Measurements from ENCODE around the gene CD47.

DNA sequence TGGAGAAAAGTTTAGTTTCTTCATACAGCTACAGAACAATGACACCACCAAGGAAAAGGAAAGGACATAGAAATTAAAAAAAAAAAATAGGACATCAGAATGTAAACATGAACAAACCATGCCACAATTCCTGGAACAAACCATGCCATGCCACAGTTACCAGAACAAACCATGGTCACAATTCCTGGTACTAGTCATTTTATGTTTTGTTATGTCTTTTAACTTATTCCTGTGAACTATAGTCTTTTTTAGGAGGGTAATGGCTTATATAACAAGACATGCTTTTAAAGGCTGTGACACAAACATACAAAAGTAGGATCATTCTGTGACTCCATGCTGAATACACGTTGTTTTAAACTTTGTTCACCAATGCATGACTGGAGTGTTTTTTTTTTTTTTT is 42.8 kb downstream of the CD47 start:
- TF ChIP-seq POLR2AphosphoS5 (IDR thresholded peaks at IDR 0.05; ENCODE audit: low read depth, low read length): no peak
- TF ChIP-seq SP1 (IDR thresholded peaks at IDR 0.05; ENCODE audit: low read depth): no peak
- TF ChIP-seq, protein P1, sequence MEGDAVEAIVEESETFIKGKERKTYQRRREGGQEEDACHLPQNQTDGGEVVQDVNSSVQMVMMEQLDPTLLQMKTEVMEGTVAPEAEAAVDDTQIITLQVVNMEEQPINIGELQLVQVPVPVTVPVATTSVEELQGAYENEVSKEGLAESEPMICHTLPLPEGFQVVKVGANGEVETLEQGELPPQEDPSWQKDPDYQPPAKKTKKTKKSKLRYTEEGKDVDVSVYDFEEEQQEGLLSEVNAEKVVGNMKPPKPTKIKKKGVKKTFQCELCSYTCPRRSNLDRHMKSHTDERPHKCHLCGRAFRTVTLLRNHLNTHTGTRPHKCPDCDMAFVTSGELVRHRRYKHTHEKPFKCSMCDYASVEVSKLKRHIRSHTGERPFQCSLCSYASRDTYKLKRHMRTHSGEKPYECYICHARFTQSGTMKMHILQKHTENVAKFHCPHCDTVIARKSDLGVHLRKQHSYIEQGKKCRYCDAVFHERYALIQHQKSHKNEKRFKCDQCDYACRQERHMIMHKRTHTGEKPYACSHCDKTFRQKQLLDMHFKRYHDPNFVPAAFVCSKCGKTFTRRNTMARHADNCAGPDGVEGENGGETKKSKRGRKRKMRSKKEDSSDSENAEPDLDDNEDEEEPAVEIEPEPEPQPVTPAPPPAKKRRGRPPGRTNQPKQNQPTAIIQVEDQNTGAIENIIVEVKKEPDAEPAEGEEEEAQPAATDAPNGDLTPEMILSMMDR (IDR thresholded peaks at IDR 0.05 in 2 of 3, conservative IDR thresholded peaks at IDR 0.05 in 1 of 3; ENCODE audit: borderline replicate concordance in 1 of 3, insufficient read depth in 1 of 3, low read depth in 2 of 3, low read length in 2 of 3): no peak
- TF ChIP-seq, protein P2, sequence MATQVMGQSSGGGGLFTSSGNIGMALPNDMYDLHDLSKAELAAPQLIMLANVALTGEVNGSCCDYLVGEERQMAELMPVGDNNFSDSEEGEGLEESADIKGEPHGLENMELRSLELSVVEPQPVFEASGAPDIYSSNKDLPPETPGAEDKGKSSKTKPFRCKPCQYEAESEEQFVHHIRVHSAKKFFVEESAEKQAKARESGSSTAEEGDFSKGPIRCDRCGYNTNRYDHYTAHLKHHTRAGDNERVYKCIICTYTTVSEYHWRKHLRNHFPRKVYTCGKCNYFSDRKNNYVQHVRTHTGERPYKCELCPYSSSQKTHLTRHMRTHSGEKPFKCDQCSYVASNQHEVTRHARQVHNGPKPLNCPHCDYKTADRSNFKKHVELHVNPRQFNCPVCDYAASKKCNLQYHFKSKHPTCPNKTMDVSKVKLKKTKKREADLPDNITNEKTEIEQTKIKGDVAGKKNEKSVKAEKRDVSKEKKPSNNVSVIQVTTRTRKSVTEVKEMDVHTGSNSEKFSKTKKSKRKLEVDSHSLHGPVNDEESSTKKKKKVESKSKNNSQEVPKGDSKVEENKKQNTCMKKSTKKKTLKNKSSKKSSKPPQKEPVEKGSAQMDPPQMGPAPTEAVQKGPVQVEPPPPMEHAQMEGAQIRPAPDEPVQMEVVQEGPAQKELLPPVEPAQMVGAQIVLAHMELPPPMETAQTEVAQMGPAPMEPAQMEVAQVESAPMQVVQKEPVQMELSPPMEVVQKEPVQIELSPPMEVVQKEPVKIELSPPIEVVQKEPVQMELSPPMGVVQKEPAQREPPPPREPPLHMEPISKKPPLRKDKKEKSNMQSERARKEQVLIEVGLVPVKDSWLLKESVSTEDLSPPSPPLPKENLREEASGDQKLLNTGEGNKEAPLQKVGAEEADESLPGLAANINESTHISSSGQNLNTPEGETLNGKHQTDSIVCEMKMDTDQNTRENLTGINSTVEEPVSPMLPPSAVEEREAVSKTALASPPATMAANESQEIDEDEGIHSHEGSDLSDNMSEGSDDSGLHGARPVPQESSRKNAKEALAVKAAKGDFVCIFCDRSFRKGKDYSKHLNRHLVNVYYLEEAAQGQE (IDR thresholded peaks at IDR 0.05; ENCODE audit: low read depth): no peak
- no peak for TF ChIP-seq EZH2 (IDR thresholded peaks at IDR 0.05)
- no peak for TF ChIP-seq POLR2A (IDR thresholded peaks at IDR 0.05; ENCODE audit: borderline replicate concordance, extremely low read depth, insufficient read depth, insufficient read length)
- TF ChIP-seq SIN3A (IDR thresholded peaks at IDR 0.05; ENCODE audit: low read depth): no peak
- no peak for TF ChIP-seq YY1 (IDR thresholded peaks at IDR 0.05; ENCODE audit: extremely low read depth, insufficient replicate concordance, low read depth, low read length)
- TF ChIP-seq JUND (IDR thresholded peaks at IDR 0.05): no peak
